HEK293 (cell line): ENCODE data around the gene ACAP2.

ENCODE experiments used
- KLF8 ChIP-seq: fragments of 450-650 bp; formaldehyde crosslinking; IDR thresholded peaks from 2 replicates; pipeline ENCODE4 v1.5.1; 2016; ENCODE audit warnings: missing biosample characterization, missing genetic modification characterization
- RBAK ChIP-seq: fragments of 450-650 bp; formaldehyde crosslinking; IDR thresholded peaks from 2 replicates; pipeline ENCODE4 v1.5.1; 2016; ENCODE audit warnings: missing biosample characterization, missing genetic modification characterization
- YY1 ChIP-seq: fragments of 450-650 bp; formaldehyde crosslinking; IDR thresholded peaks from 2 replicates; pipeline ENCODE4 v1.5.1; 2018; ENCODE audit warnings: missing biosample characterization, missing genetic modification characterization
- ZBTB20 ChIP-seq: fragments of 450-650 bp; formaldehyde crosslinking; IDR thresholded peaks from 2 replicates; pipeline ENCODE4 v1.5.1; 2016; ENCODE audit warnings: missing biosample characterization, missing genetic modification characterization
- ZBTB21 ChIP-seq: fragments of 450-650 bp; formaldehyde crosslinking; IDR thresholded peaks from 2 replicates; pipeline ENCODE4 v1.5.1; 2017; ENCODE audit warnings: missing biosample characterization, missing genetic modification characterization
- ZNF16 ChIP-seq: fragments of 450-650 bp; formaldehyde crosslinking; IDR thresholded peaks from 2 replicates; pipeline ENCODE4 v1.5.1; 2016; ENCODE audit warnings: low read depth, missing biosample characterization, missing genetic modification characterization
- ZNF24 ChIP-seq: fragments of 450-650 bp; formaldehyde crosslinking; IDR thresholded peaks from 2 replicates; pipeline ENCODE4 v1.5.1; 2016; ENCODE audit warnings: missing biosample characterization, missing genetic modification characterization
- ZNF274 ChIP-seq, 2 experiments: fragments of 200-500 bp in 1 of 2; fragments of 450-650 bp in 1 of 2; sonication (Bioruptor generic) in 1 of 2; formaldehyde crosslinking in 1 of 2; IDR thresholded peaks; 2 replicates each; pipeline versions ENCODE4 v1.5.1 to v1.6.1; 2014 to 2016; ENCODE audit warnings: borderline replicate concordance in 1 of 2, inconsistent platforms in 1 of 2, low read length in 1 of 2, missing biosample characterization in 1 of 2, missing genetic modification characterization in 1 of 2
- ZNF510 ChIP-seq: fragments of 450-650 bp; formaldehyde crosslinking; IDR thresholded peaks from 2 replicates; pipeline ENCODE4 v1.5.1; 2018; ENCODE audit warnings: mild to moderate bottlenecking, missing genetic modification characterization, missing biosample characterization; ENCODE audit not compliant: insufficient replicate concordance
- ZNF776 ChIP-seq: fragments of 450-650 bp; formaldehyde crosslinking; IDR thresholded peaks from 2 replicates; pipeline ENCODE4 v1.5.0; 2017; ENCODE audit warnings: missing biosample characterization, missing genetic modification characterization, borderline replicate concordance
- ZNF830 ChIP-seq: fragments of 450-650 bp; IDR thresholded peaks from 2 replicates; pipeline ENCODE4 v1.5.0; 2018; ENCODE audit warnings: missing biosample characterization, missing genetic modification characterization, low read depth, mild to moderate bottlenecking, moderate library complexity
- TF ChIP-seq, protein P1 (sequence below): fragments of 450-650 bp; formaldehyde crosslinking; IDR thresholded peaks from 2 replicates; pipeline ENCODE4 v1.5.1; 2016; ENCODE audit warnings: missing biosample characterization, missing genetic modification characterization
- TF ChIP-seq, protein P2 (sequence below): fragments of 450-650 bp; formaldehyde crosslinking; IDR thresholded peaks from 2 replicates; pipeline ENCODE4 v1.5.1; 2016; ENCODE audit warnings: missing biosample characterization, missing genetic modification characterization

- no peak for TF ChIP-seq ZNF24
- no peak for TF ChIP-seq KLF8
- TF ChIP-seq, protein P1, sequence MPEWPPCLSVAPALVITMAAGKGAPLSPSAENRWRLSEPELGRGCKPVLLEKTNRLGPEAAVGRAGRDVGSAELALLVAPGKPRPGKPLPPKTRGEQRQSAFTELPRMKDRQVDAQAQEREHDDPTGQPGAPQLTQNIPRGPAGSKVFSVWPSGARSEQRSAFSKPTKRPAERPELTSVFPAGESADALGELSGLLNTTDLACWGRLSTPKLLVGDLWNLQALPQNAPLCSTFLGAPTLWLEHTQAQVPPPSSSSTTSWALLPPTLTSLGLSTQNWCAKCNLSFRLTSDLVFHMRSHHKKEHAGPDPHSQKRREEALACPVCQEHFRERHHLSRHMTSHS (tag by site-specific recombination) = no peak
- no peak for TF ChIP-seq ZBTB21 (tag by site-specific recombination)
- TF ChIP-seq, protein P2, sequence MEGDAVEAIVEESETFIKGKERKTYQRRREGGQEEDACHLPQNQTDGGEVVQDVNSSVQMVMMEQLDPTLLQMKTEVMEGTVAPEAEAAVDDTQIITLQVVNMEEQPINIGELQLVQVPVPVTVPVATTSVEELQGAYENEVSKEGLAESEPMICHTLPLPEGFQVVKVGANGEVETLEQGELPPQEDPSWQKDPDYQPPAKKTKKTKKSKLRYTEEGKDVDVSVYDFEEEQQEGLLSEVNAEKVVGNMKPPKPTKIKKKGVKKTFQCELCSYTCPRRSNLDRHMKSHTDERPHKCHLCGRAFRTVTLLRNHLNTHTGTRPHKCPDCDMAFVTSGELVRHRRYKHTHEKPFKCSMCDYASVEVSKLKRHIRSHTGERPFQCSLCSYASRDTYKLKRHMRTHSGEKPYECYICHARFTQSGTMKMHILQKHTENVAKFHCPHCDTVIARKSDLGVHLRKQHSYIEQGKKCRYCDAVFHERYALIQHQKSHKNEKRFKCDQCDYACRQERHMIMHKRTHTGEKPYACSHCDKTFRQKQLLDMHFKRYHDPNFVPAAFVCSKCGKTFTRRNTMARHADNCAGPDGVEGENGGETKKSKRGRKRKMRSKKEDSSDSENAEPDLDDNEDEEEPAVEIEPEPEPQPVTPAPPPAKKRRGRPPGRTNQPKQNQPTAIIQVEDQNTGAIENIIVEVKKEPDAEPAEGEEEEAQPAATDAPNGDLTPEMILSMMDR (tag by site-specific recombination) = no peak
- no peak for TF ChIP-seq ZBTB20 (tag by site-specific recombination)
- no peak for TF ChIP-seq ZNF274 (IDR thresholded peaks at IDR 0.05; ENCODE audit: low read length)
- TF ChIP-seq ZNF274 (tag by site-specific recombination; IDR thresholded peaks at IDR 0.05; ENCODE audit: borderline replicate concordance) = no peak
- TF ChIP-seq YY1 (tag by site-specific recombination) = no peak
- TF ChIP-seq ZNF16 (tag by site-specific recombination) = no peak
- no peak for TF ChIP-seq RBAK (tag by site-specific recombination)
- no peak for TF ChIP-seq ZNF776
- TF ChIP-seq ZNF830 (tag by site-specific recombination) = no peak
- TF ChIP-seq ZNF510 = no peak
Measured at GRCh38 chr3:195256639-195257453, 186.0 kb downstream of the ACAP2 start.
